HG02973 (cell line): Measurements from ENCODE around the gene SLC19A1.

Experiments used
- ATAC-seq: cut with Tn5 transposase; IDR thresholded peaks from one replicate; pipeline ENCODE4 v1.9.1; 2021; ENCODE audit warnings: moderate library complexity; ENCODE audit not compliant: unreplicated experiment

The SLC19A1 gene

DNA sequence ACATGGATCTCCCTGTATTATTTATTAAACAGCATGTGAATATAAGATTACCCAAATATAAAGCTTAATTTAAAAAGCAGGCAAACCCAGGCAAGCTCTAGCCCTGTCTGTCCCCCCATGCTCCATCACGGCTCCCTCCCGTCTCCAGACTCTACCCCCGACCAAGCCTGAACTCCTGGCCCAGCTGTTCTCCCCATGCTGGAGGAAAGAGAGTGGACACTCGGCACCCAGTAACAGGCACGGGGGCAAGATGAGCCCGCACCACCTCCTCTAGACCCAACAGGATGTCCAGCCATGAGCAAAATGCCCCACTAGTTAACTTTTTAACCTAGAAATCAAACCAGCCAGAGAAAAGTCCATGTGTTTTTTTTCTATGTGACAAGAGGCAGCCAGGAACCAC lies 19.3 kb downstream of the SLC19A1 start:
- no peak for ATAC-seq

DNA sequence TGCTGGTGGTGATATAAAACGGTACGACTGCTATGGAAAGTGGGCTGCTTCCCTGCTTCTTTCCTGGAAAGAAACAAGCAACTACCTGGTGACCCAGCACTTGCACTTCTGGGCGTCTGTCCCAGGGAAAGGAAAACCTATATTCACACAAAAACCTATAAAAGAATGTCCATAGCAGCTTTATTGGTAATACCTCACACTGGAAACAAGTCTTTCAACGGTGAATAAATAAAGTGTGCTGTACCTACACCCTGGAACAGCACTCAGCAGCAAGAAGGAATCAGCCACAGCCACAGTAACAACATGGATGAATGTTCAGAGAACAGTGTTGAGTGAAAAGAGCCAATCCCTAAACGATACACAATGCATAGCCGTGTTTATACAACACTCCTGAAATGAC lies 19.9 kb downstream of the SLC19A1 start:
- no peak for ATAC-seq

DNA sequence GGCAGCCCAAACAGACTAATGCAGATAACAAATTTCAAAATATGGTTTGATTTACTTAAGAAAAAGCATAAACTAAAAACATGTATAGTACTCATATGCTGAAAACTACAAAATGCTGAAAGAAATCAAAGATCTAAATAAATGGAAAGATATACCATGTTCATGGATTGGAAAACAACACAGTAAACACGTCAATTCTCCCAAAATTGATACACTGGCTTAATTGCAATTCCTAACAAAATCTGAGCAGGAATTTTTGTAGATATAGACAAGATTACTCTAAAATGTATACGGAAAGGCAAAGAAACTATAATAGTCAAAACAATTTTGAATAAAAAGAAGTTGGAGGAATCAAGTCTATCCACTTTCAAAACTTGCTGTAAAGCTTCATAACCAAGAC lies 21.0 kb downstream of the SLC19A1 start:
- no peak for ATAC-seq

DNA sequence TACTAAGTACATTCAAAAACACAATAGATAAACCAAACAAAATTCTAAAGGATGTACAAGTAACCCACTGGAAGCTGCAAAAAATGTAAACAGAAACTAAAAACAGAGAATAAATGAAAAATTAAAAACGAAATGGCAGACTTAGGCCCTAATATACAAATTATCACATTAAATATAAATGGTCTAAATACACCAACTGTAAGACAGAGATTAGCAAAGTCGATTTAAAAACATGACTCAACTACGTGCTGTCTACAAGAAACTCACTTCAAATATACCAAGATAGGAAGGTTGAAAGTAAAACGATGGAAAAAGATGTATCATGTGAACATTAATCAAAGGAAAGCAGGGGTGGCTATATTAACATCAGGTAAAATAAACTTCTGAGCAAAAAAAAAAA lies 23.1 kb downstream of the SLC19A1 start:
- ATAC-seq = no peak

DNA sequence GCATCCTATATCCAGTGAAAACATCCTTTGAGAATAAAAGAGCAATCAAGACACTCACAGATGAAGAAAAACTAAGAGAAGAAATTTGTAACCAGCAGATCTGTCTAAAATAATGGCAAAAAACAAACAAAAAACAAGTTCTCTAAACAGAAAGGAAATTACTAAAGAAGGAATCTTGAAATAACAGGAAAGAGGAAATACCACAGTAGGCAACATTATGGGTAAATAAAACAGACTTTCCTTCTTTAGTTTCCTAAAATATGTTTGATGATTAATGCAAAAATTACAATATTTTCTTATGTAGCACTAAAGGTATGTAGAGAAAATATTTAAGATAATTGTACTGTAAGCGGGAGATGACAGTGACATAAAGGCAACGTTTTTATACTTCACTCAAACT lies 23.5 kb downstream of the SLC19A1 start:
- no peak for ATAC-seq

DNA sequence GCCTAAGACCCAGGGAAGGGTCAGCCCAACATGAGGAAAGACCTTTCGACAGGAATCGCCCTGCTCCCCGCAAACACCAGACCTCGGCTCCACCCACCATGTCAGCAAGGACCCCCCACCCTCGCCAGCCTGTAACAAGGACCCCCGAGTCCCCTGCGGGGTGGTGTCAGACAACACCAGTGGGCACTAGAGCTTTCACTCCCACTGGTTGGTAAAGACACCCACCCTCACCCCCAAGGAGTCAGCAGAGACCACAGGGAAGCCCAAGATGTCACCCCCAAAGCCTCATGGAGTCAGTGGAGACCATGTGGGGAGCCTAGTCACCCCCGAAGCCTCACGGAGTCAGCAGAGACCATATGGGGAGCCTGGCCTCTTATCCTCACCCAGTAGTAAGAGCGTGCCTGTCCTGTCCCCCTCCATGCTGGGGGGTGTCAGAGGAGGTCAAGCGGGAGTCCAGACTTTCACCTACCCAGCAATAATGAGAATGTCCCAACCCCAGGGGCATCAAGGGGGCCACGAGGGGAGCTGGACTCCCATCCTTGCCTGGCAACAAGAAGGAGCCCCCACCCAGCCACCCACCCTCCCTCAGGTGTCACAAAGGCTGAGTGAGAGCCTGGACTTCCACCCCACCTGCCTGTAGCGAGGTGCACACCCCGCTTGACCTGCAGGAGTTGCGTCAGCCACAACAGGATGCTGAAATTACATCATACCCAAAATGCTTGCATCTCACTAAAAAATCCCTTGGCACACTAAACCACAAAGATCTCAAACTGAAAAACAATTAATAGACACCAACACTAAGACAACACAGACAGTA lies 24.8 kb downstream of the SLC19A1 start:
- no peak for ATAC-seq

DNA sequence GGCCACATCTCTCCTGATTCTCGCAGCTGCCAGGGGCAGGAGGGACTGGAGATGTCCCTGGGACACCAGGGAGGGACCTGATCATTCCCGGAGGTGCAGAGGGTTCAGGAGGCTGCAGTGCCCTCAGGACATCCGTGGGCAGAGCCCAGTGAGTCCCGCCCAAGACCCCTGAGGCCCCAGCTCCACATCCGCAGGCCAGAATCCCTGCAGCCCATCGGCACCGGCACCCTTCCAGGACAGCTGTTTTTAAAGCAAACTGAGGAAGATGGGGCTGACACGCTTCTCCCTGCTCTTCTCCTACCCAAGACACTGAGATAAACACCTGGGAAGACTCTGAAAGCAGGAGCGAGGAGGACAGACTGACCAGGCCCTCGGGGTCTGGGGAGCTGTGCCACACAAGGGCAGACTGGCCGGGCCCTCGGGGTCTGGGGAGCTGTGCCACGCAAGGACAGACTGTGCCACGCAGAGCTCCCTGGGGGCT lies 25.5 kb downstream of the SLC19A1 start:
- ATAC-seq = no peak

DNA sequence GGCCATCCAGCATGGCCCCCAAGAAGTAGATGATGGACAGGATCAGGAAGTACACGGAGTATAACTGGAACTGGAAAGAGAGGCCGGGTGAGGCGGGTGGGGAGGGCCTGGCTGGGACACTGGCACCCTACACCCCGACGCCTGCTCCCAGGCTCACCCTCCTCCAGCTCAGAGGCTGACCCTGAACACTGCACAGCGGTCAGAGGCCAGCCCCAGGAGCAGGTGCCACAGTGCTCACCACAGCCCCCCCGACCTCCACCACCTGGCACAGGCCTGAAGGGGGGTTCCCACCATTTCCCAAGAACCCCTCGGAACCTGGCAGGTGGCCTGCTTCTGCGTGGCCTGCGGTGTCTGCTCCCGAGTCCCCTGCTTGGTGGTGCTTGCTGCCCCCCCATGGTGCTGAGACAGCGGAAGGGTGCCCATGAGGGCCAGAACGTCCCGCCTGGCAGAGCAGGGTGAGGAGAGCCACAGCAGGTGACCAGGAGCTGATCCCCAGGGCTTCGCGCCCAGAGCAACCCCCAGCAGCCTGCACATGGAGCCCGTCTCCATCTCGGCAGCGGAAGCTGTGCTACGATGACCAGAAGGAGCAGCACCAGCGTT lies 26.1 kb downstream of the SLC19A1 start:
- ATAC-seq = no peak

DNA sequence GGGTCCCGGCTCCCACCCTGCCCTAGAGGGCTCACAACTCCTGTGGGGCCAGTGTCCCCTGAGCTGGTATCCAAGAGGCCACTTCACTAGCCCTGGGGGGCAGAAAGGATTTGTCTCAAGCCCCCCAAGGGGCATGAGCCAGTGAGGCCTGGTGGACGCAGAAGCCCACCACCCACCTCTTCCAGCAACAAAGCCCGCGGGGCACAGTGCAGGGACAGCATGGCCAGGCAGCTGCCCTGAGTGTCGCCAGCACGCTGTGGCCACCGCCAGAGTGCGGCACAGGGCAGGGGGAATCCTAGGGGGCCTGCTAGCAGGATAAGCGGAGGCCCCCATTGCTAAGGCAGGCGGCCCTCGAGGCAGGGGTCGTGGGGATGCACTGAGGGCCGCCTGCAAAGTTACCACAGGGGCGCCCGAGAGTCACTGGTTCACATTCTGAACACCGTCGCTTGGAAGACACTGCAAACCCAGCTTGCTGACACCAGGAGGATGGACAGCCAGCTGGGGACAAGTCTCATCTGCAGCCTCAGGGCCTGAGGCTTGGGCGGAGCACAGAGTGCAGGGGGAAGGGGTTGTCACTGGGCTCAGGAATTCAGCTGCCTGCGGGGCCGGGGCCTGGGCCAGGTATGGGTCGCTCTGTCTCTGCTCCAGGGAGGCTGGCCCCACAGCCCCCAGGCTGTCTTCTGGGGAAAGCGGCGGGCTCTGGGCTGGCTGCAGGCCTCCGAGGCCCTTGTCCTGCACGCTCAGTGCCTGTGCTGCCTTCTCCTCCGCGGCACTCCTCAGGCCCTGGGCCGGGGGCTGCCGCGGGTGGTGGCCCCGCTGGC lies 26.8 kb downstream of the SLC19A1 start:
- ATAC-seq = no peak

DNA sequence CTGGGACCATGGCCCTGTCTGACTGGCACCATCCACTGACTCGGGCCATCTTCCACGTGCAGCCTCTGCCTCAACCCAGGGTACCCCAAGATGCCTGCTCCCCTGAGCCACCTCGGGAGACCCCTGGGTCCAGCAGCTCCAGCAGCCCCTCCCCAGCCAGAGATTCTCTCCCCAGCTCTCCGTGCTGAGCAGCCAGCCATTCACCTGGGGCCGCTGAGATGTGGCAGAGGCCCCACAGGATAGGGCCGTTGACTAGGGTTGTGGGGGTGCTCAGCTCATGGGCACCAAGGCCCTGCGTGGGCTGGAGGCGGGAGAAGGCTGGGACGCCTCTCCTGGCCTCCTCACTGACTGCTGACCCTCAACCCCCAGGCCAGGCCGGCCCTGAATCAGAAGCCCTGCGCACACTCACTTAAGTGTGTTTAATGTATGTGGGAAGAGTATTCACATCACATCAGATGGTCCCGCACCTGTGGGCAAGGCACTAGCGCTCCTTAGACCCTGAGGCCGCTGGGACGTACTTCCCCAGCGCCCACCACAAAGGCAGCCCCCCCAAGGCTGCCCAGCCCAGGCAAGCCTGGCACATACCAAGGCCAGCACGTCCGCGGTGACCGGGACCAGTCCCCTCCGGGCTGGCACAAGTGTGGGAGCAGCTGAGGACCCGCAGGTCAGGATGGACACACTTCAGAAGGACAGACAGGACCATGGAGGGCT lies 27.8 kb downstream of the SLC19A1 start:
- ATAC-seq = no peak

DNA sequence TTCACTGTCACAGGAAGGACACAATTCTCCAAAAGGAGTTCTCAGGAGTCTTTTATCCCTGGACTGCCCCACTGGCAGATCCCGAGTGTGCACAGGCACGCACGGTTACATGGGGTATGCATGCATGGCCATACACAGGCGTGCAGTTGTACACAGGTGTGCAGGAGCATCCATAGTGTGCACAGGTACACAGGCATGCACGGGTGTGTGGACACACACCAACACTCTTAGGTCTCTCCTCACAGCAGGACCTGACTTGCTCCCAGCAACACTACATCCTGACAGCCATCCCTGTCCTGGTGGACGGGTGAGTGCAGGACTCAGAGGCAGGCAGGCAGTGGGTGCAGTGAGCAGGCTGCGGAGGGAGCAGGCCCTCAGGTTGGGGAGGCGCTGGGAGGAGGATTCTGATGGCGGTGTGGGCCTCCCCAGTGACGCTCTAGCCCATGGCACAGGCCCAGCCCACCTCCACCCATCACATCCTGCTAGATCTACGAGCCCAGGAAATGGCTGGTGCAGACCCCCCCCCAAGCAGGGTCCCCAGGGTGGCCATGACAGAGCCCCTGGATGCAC lies 28.4 kb downstream of the SLC19A1 start:
- ATAC-seq = no peak

DNA sequence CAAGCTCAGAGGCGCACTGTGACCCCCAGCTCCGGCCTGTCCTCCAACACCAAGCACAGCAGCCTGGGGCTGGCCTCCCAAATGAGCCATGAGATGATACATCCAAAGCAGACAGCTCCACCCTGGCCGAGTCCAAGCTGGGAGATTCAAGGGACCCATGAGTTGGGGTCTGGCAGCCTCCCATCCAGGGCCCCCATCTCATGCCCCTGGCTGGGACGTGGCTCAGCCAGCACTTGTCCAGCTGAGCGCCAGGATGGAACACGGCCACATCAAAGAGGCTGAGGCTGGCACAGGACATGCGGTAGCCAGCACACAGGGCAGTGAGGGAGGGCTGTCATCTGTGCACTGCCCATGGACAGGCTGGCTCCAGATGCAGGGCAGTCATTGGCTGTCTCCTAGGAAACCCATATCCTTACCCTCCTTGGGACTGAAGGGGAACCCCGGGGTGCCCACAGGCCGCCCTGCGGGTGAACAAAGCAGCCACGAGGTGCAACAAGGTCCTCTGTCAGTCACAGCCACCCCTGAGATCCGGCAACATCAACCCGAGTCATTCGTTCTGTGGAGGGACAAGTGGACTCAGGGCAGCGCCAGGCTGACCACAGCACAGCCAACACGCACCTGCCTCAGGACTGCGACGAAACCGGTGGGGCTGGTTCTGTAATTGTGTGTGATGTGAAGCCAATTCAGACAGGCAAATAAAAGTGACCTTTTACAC lies 29.1 kb downstream of the SLC19A1 start:
- ATAC-seq = no peak

DNA sequence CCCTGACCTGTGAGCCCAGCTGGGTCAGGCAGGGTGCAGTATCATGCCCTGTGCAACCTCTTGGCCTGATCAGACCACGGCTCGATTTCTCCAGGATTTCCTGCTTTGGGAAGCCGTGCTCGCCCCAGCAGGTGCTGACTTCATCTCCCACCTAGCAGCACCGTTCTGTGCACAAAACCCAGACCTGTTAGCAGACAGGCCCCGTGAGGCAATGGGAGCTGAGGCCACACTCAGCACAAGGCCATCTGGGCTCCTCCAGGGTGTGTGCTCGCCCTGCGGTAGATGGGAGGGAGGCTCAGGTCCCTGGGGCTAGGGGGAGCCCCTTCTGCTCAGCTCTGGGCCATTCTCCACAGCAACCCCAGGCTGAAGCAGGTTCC lies 29.6 kb downstream of the SLC19A1 start:
- no peak for ATAC-seq

DNA sequence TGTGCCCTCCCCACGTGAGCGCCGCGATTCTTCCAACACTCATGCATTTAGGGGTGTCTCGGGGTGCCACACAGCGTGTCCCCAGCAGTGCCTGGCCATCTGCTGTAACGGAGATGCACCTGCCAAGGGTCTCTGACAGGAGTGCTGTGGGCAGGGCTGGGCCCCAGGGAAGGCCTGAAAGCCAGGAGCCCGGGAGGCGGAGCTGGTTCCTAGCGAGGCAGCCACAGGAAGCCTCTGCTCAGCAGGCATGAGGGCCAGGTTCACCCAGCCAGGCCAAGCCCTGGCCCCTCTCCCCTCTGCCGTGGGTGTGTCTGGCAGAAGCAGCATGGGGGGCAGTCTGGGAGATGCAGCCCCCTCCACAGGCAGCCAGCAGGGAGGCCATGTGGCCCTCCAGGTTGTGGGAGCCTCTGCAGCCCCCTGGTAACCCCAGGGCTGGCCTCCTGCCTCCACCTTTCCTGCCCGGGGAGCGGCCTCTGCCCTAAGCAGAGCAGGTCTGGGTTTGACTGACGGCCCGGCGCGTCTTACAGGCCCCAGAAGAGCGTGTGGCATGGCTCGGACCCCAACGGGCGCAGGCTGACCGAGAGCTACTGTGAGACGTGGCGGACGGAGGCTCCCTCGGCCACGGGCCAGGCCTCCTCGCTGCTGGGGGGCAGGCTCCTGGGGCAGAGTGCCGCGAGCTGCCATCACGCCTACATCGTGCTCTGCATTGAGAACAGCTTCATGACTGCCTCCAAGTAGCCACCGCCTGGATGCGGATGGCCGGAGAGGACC lies 30.4 kb downstream of the SLC19A1 start:
- ATAC-seq = no peak

DNA sequence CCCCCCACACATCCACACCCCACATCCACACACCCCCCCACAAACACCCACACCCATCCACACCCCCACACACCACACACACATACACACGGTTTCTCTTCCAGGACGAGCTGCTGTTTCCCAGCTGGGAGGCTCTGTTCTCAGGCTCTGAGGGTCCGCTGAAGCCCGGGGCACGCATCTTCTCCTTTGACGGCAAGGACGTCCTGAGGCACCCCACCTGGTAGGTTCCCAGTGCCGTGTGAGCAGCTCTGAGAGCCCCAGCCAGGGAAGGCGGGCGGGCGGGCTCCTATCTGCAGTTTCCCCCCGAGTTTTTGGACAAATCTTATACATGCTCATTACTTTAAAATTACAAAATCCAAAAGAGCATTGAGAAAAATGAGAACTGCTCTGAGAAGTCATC lies 31.2 kb downstream of the SLC19A1 start:
- no peak for ATAC-seq

DNA sequence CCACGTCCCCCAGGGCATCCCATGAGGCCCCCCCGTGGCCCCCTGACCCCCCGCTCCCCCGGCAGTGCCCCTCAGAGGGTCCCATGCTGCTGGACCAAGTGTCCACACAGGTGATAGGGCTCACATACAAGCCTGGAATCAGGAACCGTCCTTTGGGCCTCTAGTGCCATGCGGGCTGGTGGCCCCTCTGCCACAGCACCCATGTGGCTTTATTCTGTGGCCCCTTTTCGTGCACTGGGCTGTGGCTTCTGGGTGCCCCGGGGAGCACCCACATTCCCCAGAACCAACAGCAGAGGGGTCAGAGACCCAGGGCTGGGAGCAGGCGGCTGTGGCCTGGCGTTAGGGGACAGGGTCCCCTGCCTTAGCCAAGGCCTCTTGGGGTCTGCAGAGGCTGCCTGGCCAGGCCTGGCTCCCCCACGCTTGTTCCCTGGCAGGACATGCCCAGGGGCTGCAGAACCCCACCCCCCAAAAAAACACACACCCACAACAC lies 31.7 kb downstream of the SLC19A1 start:
- ATAC-seq = no peak

DNA sequence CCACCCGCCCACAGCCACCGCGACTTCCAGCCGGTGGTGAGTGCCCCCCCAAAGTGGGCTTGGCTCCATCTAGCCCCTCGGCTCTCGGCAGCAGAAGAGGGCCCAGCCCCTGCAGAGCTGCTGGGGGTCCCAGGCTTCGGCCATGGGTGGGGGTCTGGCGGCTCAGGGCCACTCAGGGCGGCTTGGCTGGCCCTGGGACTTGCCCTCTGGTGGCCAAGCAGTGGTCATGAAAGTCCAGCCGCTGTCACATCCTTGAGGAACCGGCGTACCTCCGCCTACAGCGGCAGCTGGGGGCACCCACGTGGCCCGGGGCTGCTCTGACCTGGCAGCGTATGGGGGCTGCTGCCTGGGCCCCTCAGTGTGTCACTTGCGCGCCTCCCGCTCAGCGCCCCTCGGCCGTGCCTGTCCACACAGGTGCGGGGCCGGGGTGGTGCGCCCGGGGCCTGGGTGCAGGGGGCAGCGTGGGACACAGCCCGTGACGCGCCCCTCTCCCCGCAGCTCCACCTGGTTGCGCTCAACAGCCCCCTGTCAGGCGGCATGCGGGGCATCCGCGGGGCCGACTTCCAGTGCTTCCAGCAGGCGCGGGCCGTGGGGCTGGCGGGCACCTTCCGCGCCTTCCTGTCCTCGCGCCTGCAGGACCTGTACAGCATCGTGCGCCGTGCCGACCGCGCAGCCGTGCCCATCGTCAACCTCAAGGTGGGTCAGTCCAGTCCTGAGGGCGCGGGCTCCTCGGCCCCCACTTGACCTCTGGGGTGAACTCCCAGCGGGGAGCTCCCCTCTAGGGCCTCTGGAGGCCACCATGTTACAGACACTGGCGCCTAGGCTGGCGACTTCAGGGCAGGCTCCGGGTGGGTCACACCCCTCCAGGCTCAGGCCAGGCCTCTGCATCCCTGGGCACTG lies 32.4 kb downstream of the SLC19A1 start:
- ATAC-seq = no peak
